Activated CD8-positive, alpha-beta memory T cell treated with anti-CD3 and anti-CD28 coated beads for 24 hours (primary cell): ENCODE data around the gene SNTB2.
"Not testable (repeated sequence)": the region's sequence is repeated elsewhere in the genome, so short reads cannot be mapped to it uniquely, and the experiment has no call there.

ENCODE experiments used
- DNase-seq: peaks from one replicate; pipeline ENCODE4 v3.0.0-alpha.2; 2020

The SNTB2 gene

GRCh38 chr16:69294051-69294450 lies 107.1 kb downstream of the SNTB2 start:
- DNase-seq = no peak

- DNase-seq = not testable (repeated sequence)
These were observed 109.8 kb downstream of the SNTB2 start for GRCh38 chr16:69296771-69297170.

GRCh38 chr16:69298261-69298660 lies 111.3 kb downstream of the SNTB2 start:
- DNase-seq = no peak

- no peak for DNase-seq
These were observed 114.2 kb downstream of the SNTB2 start for GRCh38 chr16:69301187-69301586.

GRCh38 chr16:69301861-69302260 lies 114.9 kb downstream of the SNTB2 start:
- DNase-seq = peak; percentile 30

GRCh38 chr16:69302301-69302700 lies 115.3 kb downstream of the SNTB2 start:
- DNase-seq = no peak

GRCh38 chr16:69306031-69306430 lies 119.1 kb downstream of the SNTB2 start:
- no peak for DNase-seq

- DNase-seq = no peak
These were observed 120.1 kb downstream of the SNTB2 start for GRCh38 chr16:69307091-69307490.

- DNase-seq = no peak
These were observed 120.9 kb downstream of the SNTB2 start for GRCh38 chr16:69307856-69308255.

- no peak for DNase-seq
These were observed 122.4 kb downstream of the SNTB2 start for GRCh38 chr16:69309316-69309715.

- peak; percentile 100 for DNase-seq
These were observed 123.9 kb downstream of the SNTB2 start, which contains the start of gene VPS4A for GRCh38 chr16:69310653-69311532. VPS4A (plus strand) TSS chr16:69311350; CDS start chr16:69311512, 162 bp downstream.

GRCh38 chr16:69311533-69312387 lies 124.8 kb downstream of the SNTB2 start:
- peak; percentile 79 for DNase-seq

- no peak for DNase-seq
These were observed 126.5 kb downstream of the SNTB2 start for GRCh38 chr16:69313469-69313868.

- no peak for DNase-seq
These were observed 127.6 kb downstream of the SNTB2 start for GRCh38 chr16:69314534-69314933.

- DNase-seq = no peak
These were observed 128.7 kb downstream of the SNTB2 start for GRCh38 chr16:69315486-69316311.

GRCh38 chr16:69316595-69317034 lies 129.7 kb downstream of the SNTB2 start:
- DNase-seq = no peak

GRCh38 chr16:69318177-69318910 lies 131.4 kb downstream of the SNTB2 start:
- DNase-seq = peak; percentile 47

- DNase-seq = peak; percentile 54
These were observed 131.9 kb downstream of the SNTB2 start for GRCh38 chr16:69318911-69319289.

GRCh38 chr16:69319381-69319780 lies 132.4 kb downstream of the SNTB2 start:
- DNase-seq = no peak

- no peak for DNase-seq
These were observed 133.1 kb downstream of the SNTB2 start for GRCh38 chr16:69319826-69320739.

GRCh38 chr16:69320740-69321073 lies 133.7 kb downstream of the SNTB2 start:
- no peak for DNase-seq
